Sigmoid colon (tissue), 7 donors: ENCODE results near the gene EFNB1. TPM values are rescaled to one million over a fixed set of nuclear protein-coding genes. Genes with fewer than 3 reads are reported as not detected.

Experiments
- DNase-seq: peaks from one replicate; pipeline ENCODE4 v3.0.0-alpha.2; 2019
- H3K27ac ChIP-seq, 4 donors: fragments of 200-600 bp; sonication (generic); one replicate each; pipeline ENCODE4 v1.5.1; 2016 to 2019; ENCODE audit warnings: mild to moderate bottlenecking in 1 of 4
- H3K27me3 ChIP-seq, 3 donors: fragments of 200-600 bp; sonication (generic); one replicate each; pipeline ENCODE4 v1.5.1; 2019; ENCODE audit warnings: mild to moderate bottlenecking in 1 of 3
- H3K36me3 ChIP-seq, 4 donors: fragments of 200-600 bp; sonication (generic); one replicate each; pipeline ENCODE4 v1.5.1; 2016 to 2019
- H3K4me1 ChIP-seq, 4 donors: fragments of 200-600 bp; sonication (generic); one replicate each; pipeline ENCODE4 v1.5.1; 2017 to 2019
- H3K4me3 ChIP-seq, 4 donors: fragments of 200-600 bp; sonication (generic); one replicate each; pipeline ENCODE4 v1.5.1; 2017 to 2019; ENCODE audit warnings: mild to moderate bottlenecking in 2 of 4, moderate library complexity in 1 of 4
- H3K9me3 ChIP-seq, 4 donors: fragments of 200-600 bp in 3 of 4; sonication (generic) in 3 of 4; one replicate each; pipeline versions ENCODE4 v1.5.1 to v1.6.1; 2013 to 2019
- CTCF ChIP-seq, 4 experiments: fragments of 450-650 bp in 3 of 4; fragments of 200-600 bp in 1 of 4; IDR thresholded peaks; one replicate each; pipeline ENCODE4 v1.5.1; 2016 to 2019; ENCODE audit warnings: antibody characterized with exemption in 4 of 4, mild to moderate bottlenecking in 3 of 4, moderate library complexity in 2 of 4
- EP300 ChIP-seq, 4 donors: sonication (generic); formaldehyde crosslinking; IDR thresholded peaks; one replicate each; pipeline ENCODE4 v1.6.1; 2017; ENCODE audit warnings: antibody characterized with exemption in 4 of 4
- POLR2A ChIP-seq, 2 donors: fragments of 450-650 bp; IDR thresholded peaks; one replicate each; pipeline ENCODE4 v1.6.1; 2016; ENCODE audit warnings: antibody characterized with exemption in 2 of 2, mild to moderate bottlenecking in 2 of 2, moderate library complexity in 2 of 2
- POLR2AphosphoS5 ChIP-seq, 4 donors: sonication (generic); formaldehyde crosslinking; IDR thresholded peaks; one replicate each; pipeline ENCODE4 v1.6.1; 2017; ENCODE audit warnings: antibody characterized with exemption in 4 of 4
- WGBS, 2 donors: extraction: QIAGEN DNeasy Blood & Tissue Kit; methylation state at CpG; one replicate each; pipeline ENCODE4 v1.1.7; 2013; 5-methylcytosine and 5-hydroxymethylcytosine counted together
- intact Hi-C: fragments of 100-400 bp; cut with DNase I; formaldehyde crosslinking; loops from one replicate; pipeline ENCODE4 v1.15.1; 2023
- polyA plus RNA-seq, 3 donors: library from polyadenylated mRNA; stranded (reverse); fragments of 200-250 nt; gene quantifications; one replicate each; pipeline ENCODE4 v1.2.3, GENCODE V29; 2013
- total RNA-seq, 4 donors: library from RNA; depleted of rRNA; stranded (reverse); fragments of >200 nt; gene quantifications; one replicate each; pipeline ENCODE4 v1.1.0, GENCODE V29; 2016
- donor health status: healthy with polysubstance abuse.
- donor health status: Bipolar disorder and iron deficiency.
- donor health status: healthy.

The EFNB1 gene
- total and polyA plus RNA-seq, 7 donors = 9.5 to 53.2 (median 16.2) TPM

DNA sequence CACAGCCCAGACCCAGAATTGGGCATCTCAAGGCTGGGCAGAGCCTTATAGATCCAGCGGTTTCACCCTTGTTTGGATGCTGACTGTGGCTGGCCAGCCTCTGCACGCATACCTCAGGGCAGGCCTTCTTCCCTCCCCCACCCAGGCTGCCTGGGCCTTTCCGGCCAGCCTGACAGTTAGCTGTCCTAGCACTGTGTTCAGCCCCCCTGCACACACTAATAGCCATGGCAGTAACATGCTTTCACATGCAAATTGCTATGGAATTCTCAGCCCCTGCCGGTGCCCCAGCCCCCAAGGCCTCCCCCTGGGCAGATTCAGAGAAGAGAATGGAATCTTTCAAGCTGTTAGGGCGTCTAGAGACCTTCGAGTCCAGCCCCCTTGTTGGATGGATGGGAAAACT, 17.7 kb downstream of the EFNB1 start:
- no peak overlapping the region for H3K4me3 ChIP-seq
- no peaks in the 10 kb centered on the region for H3K36me3 ChIP-seq
- H3K27ac ChIP-seq = peak overlapping the region in 3 of 4 donors; percentile 49 to 68 (median 57)
- 78 to 88% methylated on average over 6 of the region's 6 CpGs for WGBS, 2 donors
- TF ChIP-seq CTCF (IDR thresholded peaks at IDR 0.05) = no peak
- no peak for TF ChIP-seq POLR2AphosphoS5 (IDR thresholded peaks at IDR 0.05)
- no peak for TF ChIP-seq POLR2A (IDR thresholded peaks at IDR 0.05)
- TF ChIP-seq EP300 (IDR thresholded peaks at IDR 0.05) = no peak
- DNase-seq = no peak
- no peaks in the 10 kb centered on the region for H3K27me3 ChIP-seq
- peaks cover 0 to 16% (median 11%) of the 10 kb centered on the region in 4 donors for H3K4me1 ChIP-seq
- intact Hi-C loops = loop anchor here (5.0 kb wide), 1 partner anchor 46 kb away; no protein-coding TSS in a partner anchor
- no peaks in the 10 kb centered on the region for H3K9me3 ChIP-seq

GRCh38 chrX:68847172-68847571, 18.4 kb downstream of the EFNB1 start:
- peak overlapping the region in 3 of 4 donors; percentile 49 to 68 (median 57) for H3K27ac ChIP-seq
- WGBS, 2 donors = 85 to 94% methylated on average over 4 of the region's 4 CpGs
- no peaks in the 10 kb centered on the region for H3K36me3 ChIP-seq
- no peaks in the 10 kb centered on the region for H3K9me3 ChIP-seq
- DNase-seq = no peak
- no peaks in the 10 kb centered on the region for H3K27me3 ChIP-seq
- peaks cover 0 to 16% (median 11%) of the 10 kb centered on the region in 4 donors for H3K4me1 ChIP-seq
- no peak for TF ChIP-seq CTCF (IDR thresholded peaks at IDR 0.05)
- no peak for TF ChIP-seq POLR2A (IDR thresholded peaks at IDR 0.05)
- TF ChIP-seq EP300 (IDR thresholded peaks at IDR 0.05) = no peak
- no peak for TF ChIP-seq POLR2AphosphoS5 (IDR thresholded peaks at IDR 0.05)
- no peak overlapping the region for H3K4me3 ChIP-seq
- intact Hi-C loops = loop anchor here (5.0 kb wide), 1 partner anchor 45 kb away; no protein-coding TSS in a partner anchor

DNA sequence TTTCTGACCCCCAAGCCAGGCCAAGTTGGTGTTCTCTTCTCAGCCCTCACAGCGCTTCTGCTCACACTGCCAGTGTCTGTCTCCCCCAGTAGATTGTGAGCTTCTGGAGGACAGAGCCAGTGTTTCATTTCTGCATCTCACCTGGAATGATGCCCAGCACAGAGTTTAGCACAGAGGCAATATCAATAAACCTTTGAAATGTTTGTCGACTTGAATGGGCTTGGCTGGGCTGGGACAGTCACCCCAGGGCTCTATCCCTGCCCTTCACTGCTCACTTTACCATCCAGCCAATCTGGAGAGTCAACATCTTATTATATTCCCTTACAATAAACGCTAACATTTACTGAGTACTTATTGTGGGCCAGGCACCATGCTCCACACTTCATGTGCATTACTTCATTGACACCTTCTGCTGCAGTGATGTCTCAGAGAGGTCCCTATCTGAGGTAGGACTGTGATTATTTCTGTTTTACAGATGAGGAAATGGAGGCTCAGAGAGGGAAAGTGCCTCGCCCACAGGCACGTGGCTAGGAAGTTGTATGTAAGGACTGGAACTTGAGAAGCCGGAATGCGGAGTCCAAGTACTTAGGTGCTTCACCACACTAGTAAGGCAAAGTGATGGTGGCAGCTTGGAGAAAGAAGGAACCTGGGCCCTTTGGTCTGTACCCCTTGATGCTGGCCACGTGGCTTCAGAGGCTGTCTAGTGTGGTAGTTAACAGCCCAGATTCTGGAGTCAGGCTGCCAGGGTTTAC, 19.5 kb downstream of the EFNB1 start:
- Histone ChIP-seq H3K4me3 (no peak overlapping the region), H3K27ac (peak overlapping the region in 3 of 4 donors; percentile 33 to 40 (median 34)), H3K36me3 (no peaks in the 10 kb centered on the region), H3K4me1 (peaks cover 0 to 16% (median 11%) of the 10 kb centered on the region in 4 donors), H3K9me3 (no peaks in the 10 kb centered on the region), H3K27me3 (no peaks in the 10 kb centered on the region)
- DNase-seq = no peak
- TF ChIP-seq POLR2A (IDR thresholded peaks at IDR 0.05) = no peak
- intact Hi-C loops = loop anchor here (5.0 kb wide), 1 partner anchor 44 kb away; no protein-coding TSS in a partner anchor
- WGBS, 2 donors = 39 to 70% methylated on average over 8 of the region's 8 CpGs

DNA sequence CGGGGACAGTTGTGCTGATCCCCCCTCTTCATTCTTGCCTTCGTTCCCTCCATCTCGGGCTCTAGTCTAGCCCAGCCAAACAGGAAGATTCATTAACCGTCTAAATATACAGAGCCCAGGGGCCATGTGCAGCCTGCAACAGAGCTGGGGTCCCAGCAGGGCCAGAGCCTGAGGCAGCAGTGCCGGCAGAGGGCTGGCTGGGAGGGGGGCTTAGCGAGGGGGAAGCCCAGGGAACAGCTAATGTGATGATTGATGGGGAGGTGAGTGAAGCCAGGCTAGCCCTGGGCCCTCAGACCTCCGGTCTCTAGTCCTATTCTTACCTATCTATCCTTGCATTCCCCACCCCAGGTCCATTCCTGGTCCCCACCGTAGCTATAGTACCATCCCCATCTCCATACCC, 22.3 kb downstream of the EFNB1 start:
- no peak for TF ChIP-seq EP300 (IDR thresholded peaks at IDR 0.05)
- no peak for TF ChIP-seq POLR2A (IDR thresholded peaks at IDR 0.05)
- TF ChIP-seq POLR2AphosphoS5 (IDR thresholded peaks at IDR 0.05) = no peak
- TF ChIP-seq CTCF (IDR thresholded peaks at IDR 0.05) = no peak
- no peak overlapping the region for H3K4me3 ChIP-seq
- intact Hi-C loops = no loop called here
- no peaks in the 10 kb centered on the region for H3K36me3 ChIP-seq
- no peak overlapping the region for H3K27ac ChIP-seq
- WGBS, 2 donors = 90 to 91% methylated on average over 7 to 8 of the region's 8 CpGs
- H3K27me3 ChIP-seq = no peaks in the 10 kb centered on the region
- no peak for DNase-seq
- H3K9me3 ChIP-seq = no peaks in the 10 kb centered on the region
- H3K4me1 ChIP-seq = peaks cover 0 to 15% (median 11%) of the 10 kb centered on the region in 4 donors

GRCh38 chrX:68852046-68852445, 23.2 kb downstream of the EFNB1 start:
- Histone ChIP-seq H3K4me3 (no peak overlapping the region), H3K27ac (no peak overlapping the region), H3K4me1 (peaks cover 0 to 5% (median 2%) of the 10 kb centered on the region in 4 donors), H3K9me3 (no peaks in the 10 kb centered on the region), H3K36me3 (no peaks in the 10 kb centered on the region), H3K27me3 (no peaks in the 10 kb centered on the region)
- WGBS, 2 donors = 81 to 87% methylated on average over 3 of the region's 3 CpGs
- intact Hi-C loops = no loop called here
- DNase-seq = no peak
- no peak for TF ChIP-seq CTCF (IDR thresholded peaks at IDR 0.05)
- no peak for TF ChIP-seq EP300 (IDR thresholded peaks at IDR 0.05)
